Measurements from ENCODE around the gene CRISP1. TPM values are rescaled to one million over a fixed set of nuclear protein-coding genes. Genes with fewer than 3 reads are reported as not detected.

CRISP1 gene
- total and polyA plus RNA-seq, 9 donors = not detected

DNA sequence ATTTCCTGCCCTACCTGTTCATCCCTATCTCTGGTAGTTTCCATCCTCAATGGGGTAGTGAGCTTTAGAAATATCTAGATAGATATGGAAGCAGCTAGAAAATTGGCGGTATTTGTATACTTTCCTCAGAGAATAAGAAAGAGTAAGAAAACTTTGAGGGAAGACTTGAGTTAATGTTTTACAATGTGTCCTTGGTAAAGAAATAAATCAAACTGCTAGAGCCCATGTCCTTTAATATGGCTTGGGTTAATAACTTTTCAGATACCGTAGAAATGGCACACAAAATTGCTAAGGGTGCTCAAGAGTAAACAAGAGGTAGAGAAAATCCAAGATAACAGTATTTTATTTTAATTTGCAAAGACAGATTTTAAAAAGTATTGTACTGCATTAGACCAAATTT is 51.2 kb downstream of the CRISP1 start:
- WGBS, 3 donors = 84 to 86% (median 85%) methylated on average over 2 of the region's 2 CpGs
- Histone ChIP-seq H3K27ac (no peak overlapping the region), H3K4me3 (no peak overlapping the region), H3K9me3 (no peaks in the 10 kb centered on the region), H3K27me3 (no peaks in the 10 kb centered on the region), H3K36me3 (no peaks in the 10 kb centered on the region), H3K4me1 (ENCODE audit: insufficient read depth) (no peaks in the 10 kb centered on the region)
- intact Hi-C loops (cut with DNase I) = no loop called here
- DNase-seq = no peak
- TF ChIP-seq EP300 (IDR thresholded peaks at IDR 0.05) (no peak), POLR2A (IDR thresholded peaks at IDR 0.05) (no peak), CTCF (IDR thresholded peaks at IDR 0.05) (no peak)

DNA sequence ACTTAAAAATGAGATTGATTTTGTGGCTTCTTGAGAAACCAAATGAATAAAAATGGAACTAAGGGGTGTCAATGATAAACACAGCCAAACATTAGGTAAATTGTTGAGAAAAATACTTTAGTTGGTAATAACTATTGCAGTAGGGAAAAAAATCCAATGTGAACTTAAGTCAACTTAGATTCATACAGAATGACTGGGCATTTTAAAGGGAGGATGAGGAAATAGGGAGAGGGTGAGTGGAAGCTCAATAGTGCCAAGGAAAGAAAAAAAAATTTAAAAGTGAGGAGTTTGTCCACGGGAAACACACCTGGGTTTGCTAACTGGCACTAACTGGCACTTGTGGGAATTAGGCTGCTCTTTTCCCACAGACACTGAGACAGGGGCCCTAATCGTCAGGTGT is 53.1 kb downstream of the CRISP1 start:
- intact Hi-C loops (cut with DNase I) = no loop called here
- Histone ChIP-seq H3K9me3 (no peaks in the 10 kb centered on the region), H3K27ac (no peak overlapping the region), H3K27me3 (no peaks in the 10 kb centered on the region), H3K4me3 (no peak overlapping the region), H3K36me3 (no peaks in the 10 kb centered on the region), H3K4me1 (ENCODE audit: insufficient read depth) (no peaks in the 10 kb centered on the region)
- TF ChIP-seq POLR2A (IDR thresholded peaks at IDR 0.05) (no peak), CTCF (IDR thresholded peaks at IDR 0.05) (no peak), EP300 (IDR thresholded peaks at IDR 0.05) (no peak)
- WGBS, 3 donors = 68 to 76% (median 75%) methylated on average over 2 of the region's 2 CpGs
- DNase-seq = no peak

DNA sequence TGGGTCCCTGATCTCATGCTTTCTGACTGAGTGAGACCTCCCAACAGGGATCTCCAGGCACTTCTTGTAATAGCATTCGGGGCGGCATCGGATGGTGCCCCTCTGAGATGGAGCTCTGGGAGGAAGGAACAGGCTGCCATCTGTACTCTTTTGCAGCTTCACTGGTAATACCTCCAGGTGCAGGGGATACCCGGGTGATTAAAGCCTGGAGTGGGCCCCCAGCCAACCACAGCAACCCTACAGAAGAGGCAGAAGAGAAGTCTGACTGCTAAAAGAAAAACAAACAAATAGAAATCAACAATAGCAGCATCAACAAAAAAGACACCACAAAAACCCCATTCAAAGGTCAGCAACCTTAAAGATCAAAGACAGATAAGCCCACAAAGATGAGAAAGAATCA is 60.2 kb downstream of the CRISP1 start:
- H3K4me3 ChIP-seq = no peak overlapping the region
- 85 to 92% (median 89%) methylated on average over 4 of the region's 4 CpGs for WGBS, 3 donors
- TF ChIP-seq POLR2A (IDR thresholded peaks at IDR 0.05) = no peak
- no peaks in the 10 kb centered on the region for H3K27me3 ChIP-seq
- intact Hi-C loops (cut with DNase I) = no loop called here
- no peaks in the 10 kb centered on the region for H3K36me3 ChIP-seq
- no peak overlapping the region for H3K27ac ChIP-seq
- no peak for DNase-seq
- H3K4me1 ChIP-seq (ENCODE audit: insufficient read depth) = no peaks in the 10 kb centered on the region
- no peaks in the 10 kb centered on the region for H3K9me3 ChIP-seq

- no peak for DNase-seq
- Histone ChIP-seq H3K36me3 (no peaks in the 10 kb centered on the region), H3K27me3 (no peaks in the 10 kb centered on the region), H3K4me3 (no peak overlapping the region), H3K27ac (no peak overlapping the region), H3K4me1 (ENCODE audit: insufficient read depth) (no peaks in the 10 kb centered on the region), H3K9me3 (no peaks in the 10 kb centered on the region)
- 26 to 36% (median 30%) methylated on average over 2 to 3 of the region's 3 CpGs for WGBS, 3 donors
- TF ChIP-seq POLR2A (IDR thresholded peaks at IDR 0.05) (no peak), CTCF (IDR thresholded peaks at IDR 0.05) (no peak), EP300 (IDR thresholded peaks at IDR 0.05) (no peak)
- intact Hi-C loops (cut with DNase I) = no loop called here
Observed at GRCh38 chr6:49805246-49805645, 61.1 kb downstream of the CRISP1 start.

DNA sequence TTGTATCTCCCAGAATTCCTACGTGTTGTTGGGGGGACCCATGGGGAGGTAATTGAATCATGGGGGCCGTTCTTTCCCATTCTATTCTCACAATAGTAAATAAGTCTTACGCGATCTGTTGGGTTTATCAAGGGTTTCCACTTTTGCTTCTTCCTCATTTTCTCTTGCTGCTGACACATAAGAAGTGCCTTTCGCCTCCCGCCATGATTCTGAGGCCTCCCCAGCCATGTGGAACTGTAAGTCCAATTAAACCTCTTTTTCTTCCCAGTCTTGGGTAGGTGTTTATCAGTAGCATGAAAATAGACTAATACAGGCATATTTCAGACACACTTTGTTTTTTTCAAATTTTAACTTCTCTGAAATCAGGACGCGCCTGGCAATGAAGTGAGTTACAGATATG is 64.8 kb downstream of the CRISP1 start:
- no peak for DNase-seq
- Histone ChIP-seq H3K9me3 (no peaks in the 10 kb centered on the region), H3K27ac (no peak overlapping the region), H3K36me3 (no peaks in the 10 kb centered on the region), H3K27me3 (no peaks in the 10 kb centered on the region), H3K4me1 (ENCODE audit: insufficient read depth) (no peaks in the 10 kb centered on the region), H3K4me3 (no peak overlapping the region)
- TF ChIP-seq CTCF (IDR thresholded peaks at IDR 0.05) = no peak
- TF ChIP-seq EP300 (IDR thresholded peaks at IDR 0.05) = no peak
- no peak for TF ChIP-seq POLR2A (IDR thresholded peaks at IDR 0.05)
- 93 to 94% (median 93%) methylated on average over 8 of the region's 8 CpGs for WGBS, 3 donors
- intact Hi-C loops (cut with DNase I) = no loop called here
